Right kidney (tissue), 1 donor: ENCODE data around the gene SLC25A48.

ENCODE experiments used
- DNase-seq: peaks from one replicate; pipeline ENCODE4 v3.0.0-alpha.2; 2016

Gene SLC25A48

DNA sequence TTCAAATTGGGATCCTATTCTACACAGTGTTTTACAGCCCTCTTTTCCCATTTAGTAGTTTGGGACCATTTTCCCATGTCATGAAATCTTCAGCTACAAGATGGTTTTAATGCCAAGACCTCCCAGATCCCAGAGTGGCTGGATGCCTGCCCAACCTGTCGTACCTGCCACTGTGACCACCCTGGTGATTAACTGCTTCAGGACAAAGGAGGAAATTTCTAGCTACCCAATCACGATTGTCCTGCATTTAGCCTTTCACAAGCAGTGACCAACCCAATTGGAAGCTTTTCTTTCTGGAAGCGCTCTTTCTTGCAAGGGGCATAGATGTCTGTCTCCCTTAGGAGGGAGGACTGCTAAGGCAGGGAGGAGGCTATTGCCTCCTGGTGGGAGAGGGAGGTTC is 47.4 kb downstream of the SLC25A48 start:
- DNase-seq, result no peak

GRCh38 chr5:135883026-135883425 is 48.6 kb downstream of the SLC25A48 start:
- no peak for DNase-seq

DNA sequence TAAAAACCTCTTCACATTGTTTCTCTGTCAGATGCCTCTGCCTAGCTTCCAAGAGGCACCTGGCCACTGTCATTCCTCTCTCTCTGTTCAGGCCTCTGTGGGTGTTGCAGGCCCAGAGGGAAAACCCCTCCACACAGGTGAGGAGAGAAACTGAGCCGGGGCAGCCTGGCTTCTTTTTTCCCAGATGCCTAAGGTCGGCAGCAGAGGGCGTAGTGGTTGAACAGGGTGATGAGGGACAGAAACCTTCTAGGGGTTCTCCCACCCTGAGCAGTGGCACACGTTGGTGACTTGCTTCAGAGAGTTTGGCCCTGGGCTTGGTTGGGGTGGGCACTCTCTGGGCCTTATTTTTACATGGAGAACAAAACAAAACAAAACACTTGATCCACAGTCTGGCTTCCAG is 49.0 kb downstream of the SLC25A48 start:
- DNase-seq, result no peak

DNA sequence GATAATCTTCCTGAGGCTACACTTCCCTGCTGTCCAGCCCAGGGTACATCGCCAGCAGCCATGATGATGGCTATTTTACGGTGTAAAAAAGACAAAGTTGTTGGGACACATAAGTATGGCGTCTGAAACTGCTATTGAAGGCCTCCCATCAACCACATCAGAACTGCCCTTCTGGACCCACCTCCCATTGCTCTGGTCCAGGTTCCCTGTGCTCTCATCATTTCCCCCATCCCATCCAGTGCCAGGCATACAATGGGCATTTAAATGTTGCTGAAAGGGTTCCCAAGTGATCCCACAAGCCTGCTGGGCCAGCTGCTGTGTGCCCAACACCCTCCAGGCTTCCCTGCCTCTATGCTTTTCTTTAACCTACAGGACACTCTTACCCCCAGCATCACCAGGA is 50.6 kb downstream of the SLC25A48 start:
- no peak for DNase-seq

DNA sequence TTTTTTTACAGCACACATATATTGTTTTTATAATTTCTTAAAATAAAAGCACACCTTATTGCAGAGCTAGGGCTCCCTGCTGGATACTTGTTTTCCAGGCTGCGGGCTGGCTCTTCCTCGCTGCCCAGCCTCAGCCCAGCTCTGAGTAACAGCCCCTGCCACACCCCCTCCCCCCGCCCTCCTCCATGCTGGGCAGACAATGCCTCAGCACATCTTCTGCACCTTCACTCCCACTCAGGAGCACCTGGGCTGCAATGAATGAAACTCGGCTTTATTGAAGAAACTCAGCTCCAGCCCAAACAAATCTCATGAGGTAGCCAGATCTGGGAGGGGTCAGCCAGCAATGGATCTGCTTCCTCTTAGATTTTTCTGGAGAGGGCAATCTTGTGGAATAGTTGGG is 51.7 kb downstream of the SLC25A48 start:
- no peak for DNase-seq

GRCh38 chr5:135887447-135887864 is 53.0 kb downstream of the SLC25A48 start:
- peak; percentile 59 for DNase-seq

GRCh38 chr5:135887881-135888614 is 53.6 kb downstream of the SLC25A48 start:
- no peak for DNase-seq

DNA sequence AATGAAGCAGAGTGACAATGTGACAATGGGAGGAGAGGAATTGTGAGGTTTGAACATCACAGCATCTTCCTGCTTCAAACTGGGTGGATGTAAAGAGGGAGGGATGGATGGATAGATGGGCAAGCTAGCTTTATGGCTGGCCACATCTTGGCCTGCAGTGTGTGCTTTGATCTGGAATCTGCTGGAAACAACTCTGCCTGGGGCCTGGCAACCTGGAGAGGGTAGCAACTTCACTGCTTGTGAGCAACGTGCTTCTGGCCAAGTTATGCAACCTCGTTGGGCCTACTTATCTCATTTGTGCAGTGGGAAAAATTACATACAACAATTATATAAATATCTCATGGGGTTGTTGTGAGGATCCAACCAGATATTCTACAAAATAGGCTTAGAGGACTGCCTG is 55.8 kb downstream of the SLC25A48 start:
- no peak for DNase-seq

- DNase-seq, result no peak
Observed at GRCh38 chr5:135890867-135891266, 56.4 kb downstream of the SLC25A48 start.

DNA sequence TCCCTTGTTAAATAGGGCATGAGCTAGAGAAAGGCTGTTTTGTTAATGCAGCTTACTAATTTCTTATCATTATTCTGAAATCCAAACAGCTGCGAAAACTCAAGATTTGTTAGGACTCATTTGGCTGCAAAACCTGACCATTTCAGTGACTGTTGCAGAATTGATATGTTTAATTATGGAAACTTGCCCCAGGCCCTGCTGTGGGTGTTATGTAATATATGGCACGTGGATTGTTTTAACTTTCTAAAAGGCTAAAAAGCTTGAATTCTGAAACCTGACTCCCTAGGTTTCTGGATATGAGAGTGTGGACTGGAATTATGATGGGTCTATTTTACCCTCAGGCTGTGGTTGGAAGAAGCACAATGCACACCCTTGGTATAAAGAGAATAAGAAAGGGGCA is 56.8 kb downstream of the SLC25A48 start:
- no peak for DNase-seq

DNA sequence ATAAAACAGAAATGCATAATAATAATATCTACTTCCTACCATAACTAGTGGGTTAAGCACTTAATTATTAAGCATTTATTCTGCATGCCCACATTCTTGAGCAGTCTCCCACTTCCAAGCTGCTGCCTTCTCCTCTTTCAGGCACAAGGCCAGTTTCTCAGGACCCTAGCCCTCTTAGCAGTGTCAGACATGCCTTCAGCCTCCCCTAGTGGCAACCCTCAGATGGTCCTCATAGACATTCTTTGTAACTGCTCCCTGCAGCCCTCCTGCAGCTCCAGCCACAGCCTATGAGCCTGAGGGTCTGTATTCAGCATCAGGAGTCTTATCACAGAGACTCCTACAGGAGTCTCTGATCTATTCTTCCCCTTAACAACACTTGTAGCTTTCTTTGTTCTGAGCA is 57.3 kb downstream of the SLC25A48 start:
- peak; percentile 12 for DNase-seq

DNA sequence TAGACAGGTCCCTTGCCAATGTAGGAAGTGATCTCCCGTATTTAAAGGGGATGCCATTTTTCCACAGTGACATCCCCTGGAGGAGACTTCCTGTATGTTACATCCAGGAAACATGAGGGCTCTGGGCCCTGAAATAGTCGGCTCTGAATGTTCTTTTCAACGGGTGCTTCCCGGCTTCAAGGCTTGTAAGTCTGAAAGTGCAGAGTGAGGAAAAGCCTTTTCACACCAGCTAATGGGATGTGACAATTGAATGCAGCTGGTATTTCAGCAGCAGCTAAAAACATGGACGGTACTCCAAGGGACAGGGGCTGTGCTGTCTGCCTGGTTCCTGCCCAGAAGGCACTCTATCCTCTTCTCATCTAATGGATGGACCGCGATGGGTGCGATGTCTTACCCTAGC is 59.8 kb downstream of the SLC25A48 start:
- no peak for DNase-seq

DNA sequence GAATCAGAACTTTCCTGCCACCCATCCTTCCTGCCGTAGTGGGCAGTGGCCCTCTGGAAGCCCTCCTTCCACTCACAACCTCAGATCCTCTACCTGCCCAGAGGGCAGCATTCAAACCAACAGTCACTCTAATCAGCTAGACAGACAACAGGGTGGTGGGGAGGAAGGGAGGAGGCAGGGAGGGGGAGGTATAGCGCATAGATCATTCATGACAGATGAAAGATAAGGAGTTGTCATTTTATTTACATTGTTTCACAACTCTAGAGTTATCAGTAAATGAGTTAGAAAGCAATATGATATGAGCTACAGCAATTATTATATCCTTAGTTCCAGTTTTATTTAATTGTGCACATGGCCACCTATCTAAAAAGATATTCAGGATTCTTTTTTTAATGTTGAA is 60.3 kb downstream of the SLC25A48 start:
- no peak for DNase-seq

DNA sequence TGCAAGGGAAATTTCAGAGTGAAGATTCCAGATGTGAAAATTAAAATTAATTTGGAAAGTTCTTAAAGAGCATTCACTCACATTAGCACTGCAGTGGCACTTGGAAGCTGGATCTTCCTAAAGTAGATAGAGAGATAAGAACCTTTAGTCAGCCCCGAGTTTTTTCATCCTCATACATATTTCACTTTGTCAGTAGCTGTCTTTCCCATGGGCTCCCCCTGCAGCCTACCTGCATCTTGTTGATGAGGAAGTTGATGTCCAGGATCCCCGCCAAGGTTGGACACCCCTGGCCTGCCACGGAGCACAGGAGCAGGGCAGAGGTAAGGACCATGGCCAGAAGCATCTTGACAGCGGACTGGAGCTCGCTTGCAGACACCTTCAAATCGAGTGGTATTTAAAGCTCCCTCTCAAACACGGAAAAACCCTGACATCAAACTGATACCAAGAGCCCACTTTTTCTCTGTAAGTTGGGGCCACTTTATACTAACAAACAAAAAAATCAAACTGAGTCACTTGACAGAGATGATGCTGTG is 61.1 kb downstream of the SLC25A48 start, which contains the start of gene IL9:
Gene IL9 (minus strand): TSS at position 368 of the 533 bp plus-strand sequence. CDS start 25 bp downstream, at position 343.
- no peak for DNase-seq

- DNase-seq, result no peak
Observed at GRCh38 chr5:135898651-135899050, 64.2 kb downstream of the SLC25A48 start.

- DNase-seq, result no peak
Observed at GRCh38 chr5:135900276-135900675, 65.8 kb downstream of the SLC25A48 start.

DNA sequence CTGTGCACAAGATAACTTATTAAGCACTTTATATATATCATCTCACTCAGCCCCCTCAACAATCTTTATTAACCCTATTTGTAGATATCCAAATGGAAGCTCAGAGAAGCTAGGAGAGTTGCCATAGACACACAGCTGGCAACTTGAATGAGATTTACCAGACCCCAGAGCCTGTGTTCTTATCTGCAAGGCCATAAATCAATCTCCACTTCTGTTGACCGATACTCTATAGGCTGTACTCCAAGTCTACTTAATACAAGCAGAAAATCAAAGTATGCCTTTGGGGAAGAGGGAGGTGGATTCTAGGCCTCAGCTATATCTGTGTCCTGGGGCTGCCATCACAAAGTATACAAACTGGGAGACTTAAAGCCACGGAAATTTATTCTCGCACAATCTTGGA is 67.2 kb downstream of the SLC25A48 start:
- no peak for DNase-seq

DNA sequence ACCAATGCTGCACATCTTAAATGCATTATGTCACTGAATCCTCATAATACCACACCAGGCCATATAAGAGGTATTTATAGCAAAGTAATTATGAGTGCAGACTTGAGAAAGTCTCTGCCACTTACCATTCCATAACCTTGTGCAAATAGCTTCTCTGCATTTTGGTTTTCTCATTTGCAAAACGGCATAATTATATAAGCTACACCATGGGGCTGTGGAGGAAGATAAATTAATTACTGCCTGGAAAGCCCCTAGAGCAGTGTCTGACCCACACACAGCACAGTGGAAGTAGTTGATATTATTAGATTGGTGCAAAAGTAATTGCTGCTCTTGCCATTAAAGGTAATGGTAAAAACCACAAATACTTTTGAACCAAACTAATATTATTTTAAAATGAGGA is 70.7 kb downstream of the SLC25A48 start:
- no peak for DNase-seq

DNA sequence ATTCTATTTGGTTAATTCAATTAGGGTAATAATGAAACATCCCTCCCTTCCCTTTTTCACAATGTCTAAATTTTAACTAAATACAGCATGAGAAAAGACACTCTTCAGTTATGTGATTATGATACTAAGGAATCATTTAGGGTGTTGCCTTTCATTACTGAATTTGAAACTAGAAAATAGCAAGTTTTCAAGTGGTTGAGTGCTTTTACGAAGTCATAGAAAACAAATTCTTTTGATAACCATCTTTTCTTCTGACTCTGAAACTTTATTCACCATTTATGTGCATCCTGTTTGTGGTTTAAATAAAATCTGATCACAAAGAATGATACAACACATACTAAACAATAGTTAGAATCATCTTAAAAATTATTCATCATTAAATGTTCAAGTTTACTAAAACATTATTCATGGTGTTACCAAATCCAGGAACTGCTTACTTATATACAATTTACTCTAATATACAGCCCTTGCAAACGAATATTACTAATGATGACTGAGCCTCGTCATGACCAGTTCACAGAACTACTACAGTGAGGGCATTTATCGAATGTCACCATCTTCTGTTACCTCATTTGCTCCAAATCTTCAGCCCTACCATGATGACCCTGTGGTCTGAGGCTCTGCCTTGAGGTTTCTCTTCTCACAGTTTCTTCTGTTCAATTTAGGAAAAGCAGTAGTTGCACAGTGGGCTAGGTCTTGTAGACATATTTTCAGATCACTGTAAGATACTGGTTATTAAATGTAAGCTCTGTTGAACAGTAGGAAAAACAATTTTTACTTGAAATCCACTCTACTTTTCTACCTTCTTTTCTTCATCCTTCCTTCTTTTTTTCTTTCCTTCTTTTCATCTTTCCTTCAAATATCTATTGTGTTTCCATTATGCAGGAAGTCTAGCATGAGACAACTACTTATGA is 79.5 kb downstream of the SLC25A48 start:
- DNase-seq, result no peak

DNA sequence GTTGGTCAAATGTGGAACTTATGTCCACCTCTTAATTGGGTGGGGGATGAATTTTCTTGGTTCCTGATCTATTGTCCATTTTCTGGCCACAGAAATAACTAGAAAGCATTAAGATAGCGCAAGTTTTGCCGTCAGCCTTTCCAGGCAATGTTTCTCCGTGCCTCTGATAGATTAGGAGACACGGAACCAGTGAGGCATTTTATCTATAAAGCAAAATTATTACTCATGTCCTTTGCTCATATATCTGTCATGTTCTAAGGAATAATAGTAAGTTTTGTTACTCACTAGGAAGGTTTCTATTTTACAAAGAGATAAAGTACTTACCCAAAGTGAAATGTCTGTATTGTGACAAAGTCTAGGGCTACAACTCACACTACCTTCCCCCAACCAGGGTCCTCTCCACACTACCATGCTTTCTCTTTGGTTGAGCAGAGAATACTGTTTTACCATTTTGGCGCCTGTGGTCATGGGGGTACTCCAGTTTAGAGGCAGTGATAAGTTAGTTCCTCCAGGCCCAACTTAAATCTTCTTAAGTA is 81.1 kb downstream of the SLC25A48 start:
- no peak for DNase-seq

DNA sequence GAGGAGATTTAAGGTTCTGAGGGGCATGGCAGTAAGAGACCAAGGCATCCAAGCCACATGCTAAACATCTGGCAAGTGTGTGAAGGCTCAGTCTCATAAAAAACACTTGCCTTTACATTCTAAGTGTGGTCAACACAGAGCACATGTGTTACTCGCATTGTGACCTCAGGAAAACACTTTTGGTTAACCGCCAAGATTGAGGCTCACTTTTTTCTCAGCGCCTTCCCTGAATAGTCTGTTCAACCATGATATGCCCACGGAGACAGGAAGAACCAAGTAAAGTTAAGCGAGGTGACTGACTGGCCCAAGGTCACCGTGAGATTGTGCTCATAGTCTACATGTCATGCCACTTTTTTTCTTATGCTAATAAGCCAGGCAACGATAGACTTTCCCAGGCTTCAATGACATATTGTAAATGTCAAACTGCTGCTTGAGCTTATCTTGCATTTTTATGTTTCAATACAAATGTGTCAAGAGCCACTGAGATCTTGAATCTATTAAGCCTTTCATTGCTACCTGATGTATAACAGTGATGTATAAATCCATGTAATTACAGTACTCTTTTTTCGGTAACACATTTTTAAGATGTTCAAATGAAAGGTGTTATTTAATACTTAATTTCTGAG is 82.3 kb downstream of the SLC25A48 start:
- no peak for DNase-seq

DNA sequence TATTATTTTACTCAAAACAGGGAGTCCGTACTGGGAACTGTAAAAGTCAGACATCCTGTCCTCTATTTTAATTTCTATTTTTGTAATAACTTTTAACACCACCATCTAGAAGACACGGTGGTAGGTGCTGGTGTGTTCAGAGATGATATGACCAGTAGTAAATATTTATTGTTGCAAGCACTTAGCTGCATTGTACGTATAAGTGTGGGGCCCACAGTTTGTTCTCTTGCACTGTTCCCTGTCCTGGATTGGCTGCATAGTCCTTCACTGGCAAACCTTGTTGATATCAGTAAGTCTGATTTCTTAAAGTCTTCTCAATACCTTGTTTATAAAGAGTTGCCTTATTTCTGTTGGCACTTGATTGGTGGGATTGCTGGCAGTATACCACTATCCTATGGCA is 85.7 kb downstream of the SLC25A48 start:
- DNase-seq, result no peak

DNA sequence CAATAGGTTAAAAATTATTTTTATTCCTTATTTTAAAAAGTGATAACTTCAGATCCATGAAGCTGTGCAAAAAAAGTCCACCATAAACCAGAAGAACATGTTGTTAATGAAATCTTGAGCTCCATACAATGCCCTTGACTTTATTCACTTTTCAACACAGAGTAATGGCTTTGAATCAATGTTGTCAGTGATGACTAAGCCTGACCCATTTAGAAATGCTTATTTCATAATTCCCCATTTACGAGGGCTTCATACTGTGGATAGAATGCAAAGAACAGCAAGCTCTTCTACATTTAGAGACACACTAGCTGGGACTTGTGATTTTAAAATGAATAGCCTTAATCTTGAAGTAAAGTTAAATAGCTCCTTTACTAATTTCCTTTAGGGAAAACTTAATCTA is 86.9 kb downstream of the SLC25A48 start:
- no peak for DNase-seq
